HepG2 (cell line): ENCODE measurements around the gene TLCD3B. TPM values are rescaled to one million over a fixed set of nuclear protein-coding genes. Genes with fewer than 3 reads are reported as not detected.

Experiments
- BRD4 ChIP-seq: sonication (generic); formaldehyde crosslinking; IDR thresholded peaks from 2 replicates; pipeline ENCODE4 v1.4.0; 2020; ENCODE audit warnings: missing genetic modification reagents
- FOXC1 ChIP-seq: sonication (generic); formaldehyde crosslinking; IDR thresholded peaks from 2 replicates; pipeline ENCODE4 v1.8.0; 2022; ENCODE audit warnings: mild to moderate bottlenecking, missing genetic modification reagents, borderline replicate concordance
- GTF2F1 ChIP-seq: fragments of 150-350 bp; IDR thresholded peaks from 2 replicates; pipeline ENCODE4 v1.6.1; 2014; ENCODE audit warnings: low read length
- HDAC1 ChIP-seq: sonication (generic); formaldehyde crosslinking; IDR thresholded peaks from 2 replicates; pipeline ENCODE4 v1.5.1; 2020; ENCODE audit warnings: mild to moderate bottlenecking, missing genetic modification reagents
- HIVEP1 ChIP-seq: sonication (generic); formaldehyde crosslinking; IDR thresholded peaks from 2 replicates; pipeline ENCODE4 v1.4.0; 2020; ENCODE audit warnings: mild to moderate bottlenecking, missing genetic modification reagents
- IRF2 ChIP-seq: IDR thresholded peaks from 2 replicates; pipeline ENCODE4 v1.6.1; 2018; ENCODE audit warnings: missing genetic modification reagents, missing compliant biosample characterization
- IRX3 ChIP-seq: sonication (generic); formaldehyde crosslinking; IDR thresholded peaks from 2 replicates; pipeline ENCODE4 v1.8.1; 2023; ENCODE audit warnings: mild to moderate bottlenecking, low read depth, missing genetic modification reagents, borderline replicate concordance
- ISL2 ChIP-seq: sonication (generic); formaldehyde crosslinking; IDR thresholded peaks from 2 replicates; pipeline ENCODE4 v1.5.0; 2020; ENCODE audit warnings: missing genetic modification reagents
- KLF9 ChIP-seq: IDR thresholded peaks from 2 replicates; pipeline ENCODE4 v1.6.1; 2016; ENCODE audit warnings: low read depth
- NPAS2 ChIP-seq: sonication (generic); formaldehyde crosslinking; IDR thresholded peaks from 2 replicates; pipeline ENCODE4 v1.8.0; 2022; ENCODE audit warnings: mild to moderate bottlenecking, missing genetic modification reagents, borderline replicate concordance
- PAX8 ChIP-seq: sonication (generic); formaldehyde crosslinking; IDR thresholded peaks from 2 replicates; pipeline ENCODE4 v1.8.0; 2022; ENCODE audit warnings: mild to moderate bottlenecking, missing genetic modification reagents, borderline replicate concordance
- THYN1 ChIP-seq: sonication (generic); formaldehyde crosslinking; IDR thresholded peaks from 2 replicates; pipeline ENCODE4 v1.8.1; 2023; ENCODE audit warnings: low read depth, mild to moderate bottlenecking, moderate library complexity, missing genetic modification reagents, borderline replicate concordance
- ZKSCAN5 ChIP-seq: sonication (generic); formaldehyde crosslinking; IDR thresholded peaks from 2 replicates; pipeline ENCODE4 v1.5.1; 2020; ENCODE audit warnings: mild to moderate bottlenecking, missing genetic modification reagents
- ZMAT3 ChIP-seq: sonication (generic); formaldehyde crosslinking; conservative IDR thresholded peaks from 2 replicates; pipeline ENCODE4 v1.7.0; 2021; ENCODE audit warnings: missing genetic modification reagents
- ZNF441 ChIP-seq: sonication (generic); formaldehyde crosslinking; IDR thresholded peaks from 2 replicates; pipeline ENCODE4 v1.7.0; 2021; ENCODE audit warnings: missing genetic modification reagents, borderline replicate concordance
- ZNF589 ChIP-seq: sonication (generic); formaldehyde crosslinking; conservative IDR thresholded peaks from 2 replicates; pipeline ENCODE4 v1.8.0; 2022; ENCODE audit warnings: mild to moderate bottlenecking, moderate library complexity, missing genetic modification reagents
- ZNF878 ChIP-seq: sonication (generic); formaldehyde crosslinking; IDR thresholded peaks from 2 replicates; pipeline ENCODE4 v1.8.1; 2023; ENCODE audit warnings: mild to moderate bottlenecking, missing genetic modification reagents, moderate library complexity
- polyA plus RNA-seq, 8 experiments: library from polyadenylated mRNA; depleted of rRNA in 3 of 8; stranded (reverse) in 7 of 8; unstranded in 1 of 8; fragments of >200 nt; fragmentation: Illumina TruSeq in 4 of 8; extraction: Trizol in 4 of 8; gene quantifications; 2 replicates each; pipeline versions ENCODE4 v1.2.1 to v1.2.3, GENCODE V29; 2011 to 2016; ENCODE audit warnings: low read depth in 4 of 8, missing spikeins in 1 of 8, mixed read lengths in 1 of 8; ENCODE audit not compliant: insufficient read depth in 1 of 8
- total RNA-seq, 5 experiments: library from RNA; depleted of rRNA; stranded (reverse); fragments of >200 nt; fragmentation: Illumina TruSeq; extraction: Trizol; gene quantifications; 2 replicates each; pipeline ENCODE4 v1.2.3, GENCODE V29; 2016; ENCODE audit warnings: low read depth in 1 of 5
- TF ChIP-seq, protein P1 (sequence below): IDR thresholded peaks from 2 replicates; pipeline ENCODE4 v1.6.1; 2016; ENCODE audit warnings: missing compliant biosample characterization, missing genetic modification reagents, borderline replicate concordance
- TF ChIP-seq, protein P2 (sequence below): IDR thresholded peaks from 2 replicates; pipeline ENCODE4 v1.6.1; 2016; ENCODE audit warnings: mild to moderate bottlenecking
- TF ChIP-seq, protein P3 (sequence below): sonication (generic); formaldehyde crosslinking; IDR thresholded peaks from 2 replicates; pipeline ENCODE4 v1.4.0; 2020; ENCODE audit warnings: missing genetic modification reagents
- TF ChIP-seq, protein P4 (sequence below): sonication (generic); formaldehyde crosslinking; IDR thresholded peaks from 2 replicates; pipeline ENCODE4 v1.4.0; 2020; ENCODE audit warnings: missing genetic modification reagents, borderline replicate concordance
- TF ChIP-seq, protein P5 (sequence below): IDR thresholded peaks from 2 replicates; pipeline ENCODE4 v1.6.1; 2016; ENCODE audit warnings: low read depth, borderline replicate concordance

The TLCD3B gene
- total and polyA plus RNA-seq, 2 of the 13 experiments (the other 11 are each of a cell fraction or from before 2014, with no cell fraction given), result not detected

DNA sequence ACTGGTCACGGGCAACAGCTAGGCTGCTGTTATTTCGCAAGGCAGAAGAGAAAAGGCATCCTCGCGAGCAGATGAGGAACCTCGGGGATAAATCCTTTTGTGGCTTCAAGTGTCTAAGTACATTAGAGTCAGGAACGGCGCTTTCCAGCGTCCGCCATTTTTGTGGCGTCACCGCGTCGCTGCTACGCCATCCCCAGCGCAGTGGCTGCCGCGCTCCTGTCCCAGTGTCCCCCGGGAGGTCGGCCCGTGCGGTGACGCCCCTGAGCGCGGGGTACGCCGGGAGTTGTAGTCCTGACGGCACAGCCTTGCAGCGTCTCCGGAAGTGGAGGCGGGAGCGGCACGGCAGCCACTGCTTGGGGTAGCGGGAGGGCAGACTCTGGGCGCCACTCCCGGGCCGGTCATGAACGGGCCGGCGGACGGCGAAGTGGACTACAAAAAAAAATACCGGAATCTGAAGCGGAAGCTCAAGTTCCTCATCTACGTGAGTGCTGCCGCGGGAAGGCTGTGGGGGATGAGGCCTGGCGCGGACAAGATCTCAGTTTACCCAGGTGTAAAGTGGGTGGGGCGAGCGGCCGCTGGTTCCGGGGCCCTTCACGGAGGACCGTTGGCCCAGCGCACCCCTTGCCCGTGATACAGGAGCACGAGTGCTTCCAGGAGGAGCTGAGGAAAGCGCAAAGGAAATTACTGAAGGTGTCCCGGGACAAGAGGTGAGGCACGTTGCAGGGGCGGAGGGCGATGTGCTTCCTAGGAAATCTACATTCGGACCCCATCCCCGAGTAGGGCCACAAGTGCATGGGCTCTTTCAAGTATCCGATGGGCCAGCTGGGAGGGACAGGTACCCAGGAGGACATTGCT is 34.9 kb downstream of the TLCD3B start, which contains the start of gene INO80E (continued):
- TF ChIP-seq, protein P1, sequence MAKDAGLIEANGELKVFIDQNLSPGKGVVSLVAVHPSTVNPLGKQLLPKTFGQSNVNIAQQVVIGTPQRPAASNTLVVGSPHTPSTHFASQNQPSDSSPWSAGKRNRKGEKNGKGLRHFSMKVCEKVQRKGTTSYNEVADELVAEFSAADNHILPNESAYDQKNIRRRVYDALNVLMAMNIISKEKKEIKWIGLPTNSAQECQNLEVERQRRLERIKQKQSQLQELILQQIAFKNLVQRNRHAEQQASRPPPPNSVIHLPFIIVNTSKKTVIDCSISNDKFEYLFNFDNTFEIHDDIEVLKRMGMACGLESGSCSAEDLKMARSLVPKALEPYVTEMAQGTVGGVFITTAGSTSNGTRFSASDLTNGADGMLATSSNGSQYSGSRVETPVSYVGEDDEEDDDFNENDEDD (CRISPR knock-in tag), result peak; percentile 59
- peak; percentile 0; the same call in 1 of the 2 replicates for TF ChIP-seq IRX3 (CRISPR knock-in tag)
- TF ChIP-seq GTF2F1, result no peak
- TF ChIP-seq HDAC1 (CRISPR knock-in tag), result no peak; the same call in 1 of the 2 replicates
- peak; percentile 98 for TF ChIP-seq IRF2 (CRISPR knock-in tag)
- no peak for TF ChIP-seq THYN1 (CRISPR knock-in tag)
- peak; percentile 51 for TF ChIP-seq HIVEP1 (CRISPR knock-in tag)
- TF ChIP-seq, protein P2, sequence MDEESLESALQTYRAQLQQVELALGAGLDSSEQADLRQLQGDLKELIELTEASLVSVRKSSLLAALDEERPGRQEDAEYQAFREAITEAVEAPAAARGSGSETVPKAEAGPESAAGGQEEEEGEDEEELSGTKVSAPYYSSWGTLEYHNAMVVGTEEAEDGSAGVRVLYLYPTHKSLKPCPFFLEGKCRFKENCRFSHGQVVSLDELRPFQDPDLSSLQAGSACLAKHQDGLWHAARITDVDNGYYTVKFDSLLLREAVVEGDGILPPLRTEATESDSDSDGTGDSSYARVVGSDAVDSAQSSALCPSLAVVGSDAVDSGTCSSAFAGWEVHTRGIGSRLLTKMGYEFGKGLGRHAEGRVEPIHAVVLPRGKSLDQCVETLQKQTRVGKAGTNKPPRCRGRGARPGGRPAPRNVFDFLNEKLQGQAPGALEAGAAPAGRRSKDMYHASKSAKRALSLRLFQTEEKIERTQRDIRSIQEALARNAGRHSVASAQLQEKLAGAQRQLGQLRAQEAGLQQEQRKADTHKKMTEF (CRISPR knock-in tag), result peak; percentile 99
- no peak for TF ChIP-seq NPAS2 (CRISPR knock-in tag)
- TF ChIP-seq ZNF589 (CRISPR knock-in tag), result peak; percentile 81
- TF ChIP-seq, protein P3, sequence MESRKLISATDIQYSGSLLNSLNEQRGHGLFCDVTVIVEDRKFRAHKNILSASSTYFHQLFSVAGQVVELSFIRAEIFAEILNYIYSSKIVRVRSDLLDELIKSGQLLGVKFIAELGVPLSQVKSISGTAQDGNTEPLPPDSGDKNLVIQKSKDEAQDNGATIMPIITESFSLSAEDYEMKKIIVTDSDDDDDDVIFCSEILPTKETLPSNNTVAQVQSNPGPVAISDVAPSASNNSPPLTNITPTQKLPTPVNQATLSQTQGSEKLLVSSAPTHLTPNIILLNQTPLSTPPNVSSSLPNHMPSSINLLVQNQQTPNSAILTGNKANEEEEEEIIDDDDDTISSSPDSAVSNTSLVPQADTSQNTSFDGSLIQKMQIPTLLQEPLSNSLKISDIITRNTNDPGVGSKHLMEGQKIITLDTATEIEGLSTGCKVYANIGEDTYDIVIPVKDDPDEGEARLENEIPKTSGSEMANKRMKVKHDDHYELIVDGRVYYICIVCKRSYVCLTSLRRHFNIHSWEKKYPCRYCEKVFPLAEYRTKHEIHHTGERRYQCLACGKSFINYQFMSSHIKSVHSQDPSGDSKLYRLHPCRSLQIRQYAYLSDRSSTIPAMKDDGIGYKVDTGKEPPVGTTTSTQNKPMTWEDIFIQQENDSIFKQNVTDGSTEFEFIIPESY (CRISPR knock-in tag), result peak; percentile 16; the same call in 1 of the 2 replicates
- TF ChIP-seq BRD4 (CRISPR knock-in tag), result peak; percentile 50
- TF ChIP-seq ZNF878 (CRISPR knock-in tag), result no peak
- TF ChIP-seq, protein P4, sequence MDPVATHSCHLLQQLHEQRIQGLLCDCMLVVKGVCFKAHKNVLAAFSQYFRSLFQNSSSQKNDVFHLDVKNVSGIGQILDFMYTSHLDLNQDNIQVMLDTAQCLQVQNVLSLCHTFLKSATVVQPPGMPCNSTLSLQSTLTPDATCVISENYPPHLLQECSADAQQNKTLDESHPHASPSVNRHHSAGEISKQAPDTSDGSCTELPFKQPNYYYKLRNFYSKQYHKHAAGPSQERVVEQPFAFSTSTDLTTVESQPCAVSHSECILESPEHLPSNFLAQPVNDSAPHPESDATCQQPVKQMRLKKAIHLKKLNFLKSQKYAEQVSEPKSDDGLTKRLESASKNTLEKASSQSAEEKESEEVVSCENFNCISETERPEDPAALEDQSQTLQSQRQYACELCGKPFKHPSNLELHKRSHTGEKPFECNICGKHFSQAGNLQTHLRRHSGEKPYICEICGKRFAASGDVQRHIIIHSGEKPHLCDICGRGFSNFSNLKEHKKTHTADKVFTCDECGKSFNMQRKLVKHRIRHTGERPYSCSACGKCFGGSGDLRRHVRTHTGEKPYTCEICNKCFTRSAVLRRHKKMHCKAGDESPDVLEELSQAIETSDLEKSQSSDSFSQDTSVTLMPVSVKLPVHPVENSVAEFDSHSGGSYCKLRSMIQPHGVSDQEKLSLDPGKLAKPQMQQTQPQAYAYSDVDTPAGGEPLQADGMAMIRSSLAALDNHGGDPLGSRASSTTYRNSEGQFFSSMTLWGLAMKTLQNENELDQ (CRISPR knock-in tag), result peak; percentile 3; the same call in 1 of the 2 replicates
- TF ChIP-seq ZNF441 (CRISPR knock-in tag), result no peak; the same call in 1 of the 2 replicates
- peak; percentile 67; the same call in 1 of the 2 replicates for TF ChIP-seq ZKSCAN5 (CRISPR knock-in tag)
- TF ChIP-seq FOXC1 (CRISPR knock-in tag), result peak; percentile 69
- TF ChIP-seq, protein P5, sequence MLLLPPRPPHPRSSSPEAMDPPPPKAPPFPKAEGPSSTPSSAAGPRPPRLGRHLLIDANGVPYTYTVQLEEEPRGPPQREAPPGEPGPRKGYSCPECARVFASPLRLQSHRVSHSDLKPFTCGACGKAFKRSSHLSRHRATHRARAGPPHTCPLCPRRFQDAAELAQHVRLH, result peak; percentile 38; the same call in 1 of the 2 replicates
- 0 out of 2 replicates have a peak, but pooled peaks have one; percentile 31 for TF ChIP-seq ZMAT3 (CRISPR knock-in tag)
- TF ChIP-seq PAX8 (CRISPR knock-in tag), result peak; percentile 71; the same call in 1 of the 2 replicates
- no peak; the same call in none of the 2 replicates for TF ChIP-seq KLF9 (CRISPR knock-in tag)
- peak; percentile 74 for TF ChIP-seq ISL2 (CRISPR knock-in tag)
